Mucosa of gallbladder (tissue), 1 donor: ENCODE measurements around the gene MED27. TPM values are rescaled to one million over a fixed set of nuclear protein-coding genes. Genes with fewer than 3 reads are reported as not detected.

ENCODE experiments used
- DNase-seq: peaks from one replicate; pipeline ENCODE4 v3.0.0-alpha.2; 2020; ENCODE audit warnings: low spot score
- total RNA-seq: library from RNA; stranded (reverse); gene quantifications from one replicate; pipeline ENCODE4 v1.2.1, GENCODE V29; 2021
- donor health status: DM: no; HTN: no; CAD: no.

MED27 gene
- total RNA-seq, 1 donor from 2014 or later: 13.9 TPM

DNA sequence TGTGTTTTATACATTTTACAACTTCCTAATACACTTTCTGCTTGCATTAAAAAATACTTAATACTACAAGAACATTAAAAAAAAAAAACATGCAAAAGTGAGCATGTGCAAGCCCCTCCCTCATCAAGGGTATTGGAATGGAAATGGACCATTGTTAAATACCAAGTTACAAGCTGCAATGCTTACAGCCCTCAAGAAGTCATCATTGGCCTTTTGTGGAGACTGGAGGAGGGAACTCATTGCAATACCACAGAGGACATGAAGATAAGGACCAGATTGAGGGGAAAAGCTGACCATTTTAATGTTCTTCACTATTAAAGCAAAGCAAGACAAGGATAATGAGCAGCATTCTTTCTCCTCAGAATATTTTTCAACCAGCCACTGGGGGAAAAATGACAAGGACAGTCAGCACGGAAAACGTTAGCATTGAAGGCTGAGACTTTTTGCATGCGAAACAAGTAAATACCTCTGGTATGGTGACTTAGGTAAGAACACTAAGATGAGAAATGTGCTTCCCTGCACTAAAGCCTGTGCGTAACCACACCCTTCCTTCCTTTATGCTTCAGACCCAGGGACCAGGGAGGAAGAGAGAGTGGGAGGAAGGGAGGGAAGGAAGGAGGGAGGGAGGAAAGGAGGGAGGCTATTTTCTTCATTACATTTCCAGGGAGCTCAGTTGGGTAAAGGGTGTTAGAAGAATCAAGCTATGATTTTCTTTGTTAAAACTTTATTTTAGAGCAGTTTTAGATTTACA lies 198.7 kb downstream of the MED27 start:
- no peak for DNase-seq

DNA sequence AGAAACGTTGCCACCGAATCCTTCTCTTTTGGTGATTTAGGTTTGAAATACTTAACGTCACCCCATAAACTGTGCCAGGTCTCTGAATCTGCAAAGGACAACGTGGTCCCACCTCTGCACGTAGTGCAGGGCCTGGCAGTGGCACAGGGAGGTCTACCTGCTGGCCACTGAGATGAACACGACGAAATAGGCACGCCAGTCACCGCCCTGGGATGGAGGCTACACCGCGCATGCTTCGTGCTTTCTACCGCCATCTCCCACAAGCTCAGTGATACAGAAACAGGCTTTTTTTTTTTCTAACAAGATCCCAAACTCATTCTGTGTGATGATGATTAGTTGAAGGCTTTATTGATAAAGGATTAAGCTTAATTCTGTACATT lies 199.8 kb downstream of the MED27 start:
- DNase-seq: no peak

DNA sequence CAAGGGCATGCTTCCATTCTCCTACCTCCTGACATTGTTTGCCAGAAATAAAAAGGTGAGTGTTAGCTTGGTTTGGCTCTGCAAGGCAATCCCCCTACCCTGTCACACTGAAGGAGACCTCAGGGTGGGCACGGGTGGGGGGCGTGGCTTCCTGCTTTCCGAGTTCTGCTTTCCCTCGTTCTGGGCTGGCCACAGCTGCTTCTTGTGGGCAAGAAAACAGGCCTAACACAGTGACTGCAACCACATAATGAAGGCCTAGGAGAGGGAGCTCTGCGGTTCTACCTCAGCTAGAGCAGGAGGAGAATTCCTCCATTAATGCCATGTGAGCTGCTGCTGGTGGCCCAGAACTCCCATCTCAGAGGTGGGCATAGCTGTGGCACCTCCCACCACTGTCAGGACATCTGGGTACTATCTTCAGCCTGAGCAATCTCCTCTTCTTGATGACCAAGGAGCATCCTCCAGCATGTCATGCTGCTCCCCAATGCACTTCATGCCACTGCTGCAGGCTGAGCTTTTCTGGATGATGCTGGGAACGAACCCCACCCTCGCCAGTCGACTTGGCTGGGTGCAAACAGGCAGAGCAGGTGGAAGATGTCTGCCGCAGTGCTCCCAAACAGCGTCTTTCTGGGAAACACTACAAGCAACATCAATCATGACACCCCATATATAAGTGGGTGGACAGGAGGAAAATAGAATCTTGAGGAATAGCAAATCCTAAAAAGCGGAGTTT lies 200.3 kb downstream of the MED27 start:
- no peak for DNase-seq

DNA sequence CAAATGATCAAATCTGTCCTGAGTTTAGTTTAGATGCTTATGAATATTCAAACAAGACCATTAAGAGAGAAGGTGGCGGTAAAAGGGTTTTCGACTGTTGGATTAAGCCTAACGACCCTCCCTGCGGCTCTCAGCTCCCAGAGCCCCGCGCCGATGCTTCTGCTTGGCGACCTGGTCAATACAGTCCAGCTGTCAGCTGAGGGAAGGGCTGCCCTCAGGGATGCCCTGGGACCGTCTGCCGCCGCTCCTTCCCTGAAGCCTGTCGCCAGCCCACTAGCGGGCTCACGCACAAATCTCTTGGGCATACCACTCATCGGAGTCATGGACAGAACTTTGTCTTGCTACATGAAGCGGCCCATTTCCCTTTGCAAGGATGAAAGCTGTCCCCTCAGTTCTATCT lies 203.2 kb downstream of the MED27 start:
- no peak for DNase-seq

DNA sequence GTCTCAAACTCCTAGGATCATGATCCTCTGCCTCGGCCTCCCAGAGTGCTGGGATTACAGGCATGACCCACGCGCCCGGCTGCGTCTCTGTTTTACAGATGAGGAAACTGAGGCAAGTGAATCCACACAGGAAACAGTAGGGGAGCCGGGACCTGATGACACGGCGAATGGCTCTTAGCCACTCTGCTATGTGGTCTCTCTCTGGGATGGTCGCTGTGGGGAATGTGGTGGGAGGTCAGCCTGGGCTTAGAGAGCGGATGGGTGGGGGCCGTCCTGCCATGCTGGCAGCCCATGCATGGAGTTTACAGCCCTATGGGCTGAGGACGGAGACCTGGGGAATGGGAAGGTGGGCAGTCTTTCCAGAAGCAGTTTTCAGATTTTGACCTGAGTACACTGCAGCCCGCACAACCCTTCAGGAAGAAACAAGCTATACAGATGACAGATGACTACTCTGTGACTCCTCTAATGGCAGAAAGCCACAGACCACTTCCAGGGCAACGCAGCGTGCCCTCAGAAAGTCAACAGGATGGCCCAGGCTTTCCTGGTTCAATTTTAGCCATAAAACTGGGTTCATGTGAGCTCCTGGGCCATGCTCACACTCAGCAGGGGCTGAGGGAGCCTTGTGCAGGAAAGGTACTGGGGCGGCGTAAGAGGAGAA lies 203.7 kb downstream of the MED27 start:
- DNase-seq: no peak

DNA sequence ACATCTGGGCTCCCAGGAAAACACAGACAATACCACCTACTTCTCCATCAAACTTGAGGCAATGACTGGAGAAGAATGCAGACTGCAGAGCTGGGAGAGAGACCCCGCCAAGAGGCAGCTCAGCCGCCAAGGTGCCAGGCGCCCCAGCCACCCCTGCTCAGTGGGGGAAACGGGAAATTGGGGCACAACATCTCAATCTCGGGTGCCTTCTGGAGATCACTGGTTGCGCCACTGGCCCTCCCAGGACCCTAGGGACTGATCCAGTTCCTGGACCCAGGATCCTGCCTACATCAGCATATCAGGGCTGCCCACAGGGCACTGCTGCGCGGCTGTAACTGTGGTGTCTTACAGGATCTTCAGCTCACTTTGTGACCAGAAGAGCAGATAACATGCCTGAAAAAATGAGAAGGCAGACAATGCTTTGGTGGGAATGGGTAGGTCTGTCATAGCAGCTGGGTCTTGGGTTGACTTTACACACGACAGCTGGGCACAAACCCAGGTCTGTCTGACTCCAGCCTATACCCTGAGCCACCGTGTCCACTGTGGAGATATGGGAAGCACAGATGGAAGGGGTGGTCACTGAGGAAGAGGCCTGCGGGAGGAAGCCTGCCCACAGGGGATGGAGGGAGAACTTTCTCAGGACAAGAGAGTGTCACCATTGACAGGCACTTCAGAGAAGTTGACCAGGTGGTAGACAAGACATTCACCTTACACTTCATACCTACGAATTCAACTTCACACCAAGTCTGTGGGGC lies 204.6 kb downstream of the MED27 start:
- no peak for DNase-seq

DNA sequence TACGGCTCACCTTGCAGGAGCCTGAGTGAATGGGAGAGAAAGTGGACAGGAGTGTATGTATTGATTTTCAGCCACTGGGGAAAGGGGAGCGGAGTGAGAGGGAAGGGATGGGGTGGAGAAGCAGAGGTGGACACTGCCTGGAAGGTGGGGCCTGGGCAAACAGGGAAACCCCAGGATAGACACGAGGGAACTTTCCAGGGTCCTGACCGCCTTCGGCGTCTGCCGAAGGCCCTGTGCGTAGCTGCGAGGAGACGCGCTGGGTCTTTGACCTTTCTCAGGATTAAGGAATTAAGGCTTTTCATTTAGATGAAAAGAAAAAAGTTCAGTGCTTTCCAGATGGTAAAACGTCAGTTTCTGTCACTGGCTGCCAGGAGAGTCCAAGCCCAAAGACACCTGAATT lies 205.2 kb downstream of the MED27 start:
- DNase-seq: no peak

DNA sequence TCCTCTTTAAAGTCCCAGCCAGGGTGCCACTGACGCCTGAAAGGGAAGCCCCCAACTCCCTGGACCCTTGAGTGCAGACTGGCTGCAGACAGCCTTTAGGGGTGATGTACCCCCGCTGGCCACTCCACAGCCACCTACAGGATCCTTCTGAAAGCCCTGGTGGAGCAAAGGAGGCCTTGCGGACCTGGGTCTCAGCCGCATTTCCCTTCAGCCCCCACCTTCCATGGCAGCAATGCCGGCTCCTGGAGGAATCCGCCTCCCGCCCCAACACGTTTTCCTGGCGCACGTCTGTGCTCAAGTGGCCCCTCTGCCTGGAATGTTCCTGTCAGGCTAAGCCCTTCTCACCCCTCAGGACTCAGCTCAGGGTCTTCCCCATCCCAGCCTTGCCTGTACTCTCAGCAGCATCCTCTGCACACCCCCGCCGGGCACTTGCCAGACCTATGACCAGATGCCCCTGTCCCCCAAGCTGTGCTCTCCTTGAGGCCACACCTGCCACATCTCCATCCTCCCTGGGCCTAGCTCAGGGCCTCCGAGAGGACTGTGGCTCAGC lies 205.7 kb downstream of the MED27 start:
- no peak for DNase-seq

DNA sequence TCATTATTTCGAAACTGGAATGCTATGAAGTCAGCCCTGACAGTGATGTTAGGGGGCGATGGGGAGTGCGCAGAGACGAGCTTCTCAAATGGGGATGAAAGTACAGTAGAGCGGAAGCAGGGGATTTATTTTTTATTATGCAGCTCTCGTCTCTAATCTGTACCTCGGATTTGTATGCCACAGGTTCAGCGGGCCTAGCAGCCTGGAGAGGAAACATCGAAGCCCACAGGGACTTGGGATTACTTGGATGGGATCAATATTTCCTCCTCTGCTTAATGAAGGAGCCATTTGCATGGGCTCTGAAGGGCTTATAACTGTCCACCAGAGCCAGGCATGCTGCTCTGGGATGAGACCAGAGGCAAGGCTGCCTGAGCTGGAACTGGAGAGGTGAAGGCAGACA lies 206.3 kb downstream of the MED27 start:
- DNase-seq: no peak

DNA sequence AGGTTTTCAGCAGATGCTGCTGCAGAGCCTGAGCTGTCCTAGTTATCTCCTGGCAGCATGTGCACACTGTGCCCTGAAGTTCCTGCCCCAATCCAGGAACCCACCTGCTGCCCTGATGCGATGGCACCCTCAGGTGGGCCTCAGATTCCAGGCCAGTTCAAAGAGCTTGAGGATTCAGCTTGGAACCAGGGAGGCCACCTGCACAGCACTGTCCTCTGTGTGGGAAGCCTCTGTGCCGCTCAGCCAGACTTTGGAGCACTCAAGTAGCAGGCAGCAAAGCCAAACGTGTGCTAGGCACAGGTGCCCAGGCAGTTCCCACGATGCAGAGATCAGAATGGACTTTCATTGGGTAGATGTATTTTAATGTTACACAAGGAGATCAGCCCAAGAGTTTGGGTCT lies 207.0 kb downstream of the MED27 start:
- no peak for DNase-seq

DNA sequence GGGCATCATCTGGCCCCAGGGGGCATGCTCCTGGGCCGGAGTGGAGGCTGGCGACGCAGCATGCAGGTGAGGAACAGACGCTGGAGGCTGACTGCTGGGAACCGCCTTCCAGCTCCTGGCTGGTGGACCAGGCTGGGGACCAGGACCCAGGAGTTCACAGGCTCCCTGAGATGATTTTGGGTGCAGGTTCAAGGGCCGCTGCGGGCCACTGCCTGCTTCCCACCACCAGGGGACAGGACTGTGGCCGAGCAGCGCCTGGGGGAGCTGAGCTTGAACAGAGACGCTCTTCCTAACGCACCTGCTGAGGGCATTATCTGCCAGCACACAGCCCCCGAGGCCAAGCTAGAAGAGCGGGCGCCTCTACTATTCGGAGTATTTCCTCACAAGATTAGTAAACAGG lies 207.7 kb downstream of the MED27 start:
- DNase-seq: no peak

DNA sequence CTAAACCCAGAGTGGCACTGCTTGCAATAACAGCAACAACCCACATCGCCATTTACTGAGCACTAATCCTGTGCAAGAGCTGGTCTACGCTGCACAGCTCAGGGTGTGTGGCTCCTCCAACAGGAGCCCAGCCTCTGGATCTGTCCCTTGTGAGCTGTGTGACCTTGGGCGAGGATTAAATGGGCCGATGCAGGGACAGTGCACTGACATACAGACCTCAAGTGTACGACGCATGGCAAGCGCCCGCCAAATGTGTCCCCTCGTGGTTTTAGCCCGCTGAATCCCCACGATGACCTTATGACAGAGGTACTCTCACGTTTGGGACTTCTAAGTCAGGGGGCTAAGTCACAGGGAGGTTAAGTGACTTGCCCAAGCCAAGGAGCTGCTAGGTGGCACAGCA lies 209.5 kb downstream of the MED27 start:
- no peak for DNase-seq

DNA sequence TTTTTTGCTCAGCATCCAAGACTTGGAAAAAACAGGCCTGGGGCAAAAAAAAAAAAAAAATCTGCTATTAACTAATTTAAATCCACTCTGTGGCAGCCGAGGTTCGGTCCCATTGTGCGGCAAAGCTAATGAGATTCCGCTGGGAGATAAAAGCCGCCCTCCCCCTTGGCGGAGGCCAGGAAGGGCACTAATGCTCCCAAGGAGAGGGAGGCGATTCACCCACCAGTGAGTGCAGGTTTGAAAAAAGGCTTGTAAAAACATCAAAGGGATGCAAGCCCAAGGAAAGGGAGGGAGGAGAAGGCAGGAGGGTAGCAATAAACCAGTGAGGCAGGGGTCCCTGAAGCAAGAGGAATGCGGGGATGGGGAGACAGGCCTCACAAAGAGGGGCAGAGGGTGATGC lies 210.3 kb downstream of the MED27 start:
- DNase-seq: no peak

DNA sequence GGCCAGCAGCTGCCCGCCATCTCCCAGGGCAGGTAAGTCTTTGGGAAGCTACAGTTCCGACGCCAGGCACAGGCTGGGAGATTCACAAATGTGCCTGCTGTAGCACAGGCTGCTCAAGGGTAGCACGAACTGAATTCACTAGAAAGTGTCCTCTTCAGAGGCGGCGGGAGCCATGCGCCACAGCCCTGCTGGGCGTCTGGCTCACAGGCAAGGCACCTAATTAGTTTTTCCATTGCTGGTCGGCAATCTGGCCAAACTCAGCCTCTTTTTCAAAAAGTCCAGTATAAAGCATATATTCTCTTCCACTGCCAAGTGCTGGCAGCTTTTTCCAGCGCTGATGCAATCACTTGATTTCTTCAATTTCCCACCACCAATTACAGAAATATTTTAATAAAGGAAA lies 210.9 kb downstream of the MED27 start:
- DNase-seq: no peak

DNA sequence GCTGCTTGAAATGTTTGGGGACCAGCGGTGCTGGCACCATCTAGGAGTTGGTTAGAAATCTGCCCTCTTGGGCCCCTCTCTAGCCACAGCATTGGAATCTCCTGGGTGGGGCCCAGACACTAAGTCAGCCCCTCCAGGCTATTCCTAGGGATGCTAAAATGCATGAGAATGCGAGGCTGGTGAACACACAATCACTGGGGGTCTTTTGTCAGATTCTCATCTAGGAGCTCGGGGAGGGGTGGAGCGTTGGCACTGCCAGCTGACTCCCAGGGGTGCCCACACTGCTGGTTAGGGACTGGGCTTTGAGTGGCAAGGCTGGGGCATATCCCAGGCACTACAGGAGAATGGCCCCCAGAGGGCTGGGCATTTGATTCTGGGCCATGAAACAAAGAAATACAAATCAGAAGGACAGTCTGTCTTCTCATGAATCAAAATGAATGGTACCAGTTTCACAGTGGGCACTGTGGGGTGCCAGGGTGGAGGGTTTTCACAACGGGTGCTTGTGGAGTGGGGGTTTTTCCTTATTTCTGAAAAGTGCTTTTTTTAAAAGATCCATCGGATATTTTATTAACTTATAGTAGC lies 212.0 kb downstream of the MED27 start:
- DNase-seq: no peak

DNA sequence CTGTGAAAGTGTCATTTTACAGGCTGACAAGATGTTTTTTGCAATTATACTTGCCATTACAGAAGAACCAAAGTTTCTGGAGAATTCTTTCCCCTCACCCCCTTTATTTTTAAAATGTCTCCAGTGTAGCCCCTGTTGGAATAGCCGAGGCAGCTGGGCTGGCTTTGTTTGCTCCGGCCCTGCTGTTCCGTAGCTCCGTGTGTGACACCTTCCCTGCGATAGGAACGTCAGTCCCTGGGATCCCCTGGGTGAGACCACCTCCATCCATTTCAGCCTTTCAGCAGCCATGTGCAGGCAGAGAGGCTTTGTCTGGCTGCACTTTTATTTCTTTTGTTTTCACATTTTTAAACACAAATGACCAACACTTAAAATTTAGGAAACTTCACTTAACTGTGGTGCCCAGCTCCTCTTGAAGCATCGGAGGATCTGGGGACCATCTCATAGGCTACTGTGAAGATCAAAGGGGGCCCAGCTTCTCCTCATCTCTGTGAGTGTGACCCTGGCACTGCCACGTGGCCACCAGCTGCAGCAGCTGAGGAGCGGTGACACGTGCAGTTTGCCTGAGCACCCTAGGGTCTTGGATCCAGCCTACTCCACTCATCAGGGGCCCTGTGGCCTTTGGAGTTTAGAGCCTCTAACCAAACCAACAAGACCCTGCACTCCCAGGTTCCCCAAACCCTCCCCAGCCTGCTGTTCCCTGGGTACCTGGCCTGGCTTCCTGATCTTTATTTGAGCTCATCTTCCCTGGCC lies 214.0 kb downstream of the MED27 start:
- no peak for DNase-seq

DNA sequence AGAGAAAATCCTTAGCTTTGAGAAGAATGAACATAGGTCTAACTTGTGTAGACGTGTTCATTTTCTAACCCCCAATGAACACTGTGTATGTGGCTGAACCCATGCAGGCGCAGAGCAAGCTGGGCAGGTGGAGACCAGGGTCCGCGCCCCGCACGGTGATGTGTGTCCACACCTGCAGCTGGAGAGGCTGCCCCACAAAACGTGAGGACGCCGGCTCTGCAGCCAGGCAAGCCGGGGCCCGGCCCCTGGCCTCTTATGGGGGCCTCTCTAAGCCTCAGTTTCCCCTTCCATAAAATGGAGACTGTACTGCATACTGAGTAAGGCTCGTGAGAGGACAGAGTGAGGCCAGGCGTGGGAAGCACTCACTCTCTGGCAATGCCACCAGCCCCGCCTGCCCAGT lies 215.1 kb downstream of the MED27 start:
- no peak for DNase-seq

DNA sequence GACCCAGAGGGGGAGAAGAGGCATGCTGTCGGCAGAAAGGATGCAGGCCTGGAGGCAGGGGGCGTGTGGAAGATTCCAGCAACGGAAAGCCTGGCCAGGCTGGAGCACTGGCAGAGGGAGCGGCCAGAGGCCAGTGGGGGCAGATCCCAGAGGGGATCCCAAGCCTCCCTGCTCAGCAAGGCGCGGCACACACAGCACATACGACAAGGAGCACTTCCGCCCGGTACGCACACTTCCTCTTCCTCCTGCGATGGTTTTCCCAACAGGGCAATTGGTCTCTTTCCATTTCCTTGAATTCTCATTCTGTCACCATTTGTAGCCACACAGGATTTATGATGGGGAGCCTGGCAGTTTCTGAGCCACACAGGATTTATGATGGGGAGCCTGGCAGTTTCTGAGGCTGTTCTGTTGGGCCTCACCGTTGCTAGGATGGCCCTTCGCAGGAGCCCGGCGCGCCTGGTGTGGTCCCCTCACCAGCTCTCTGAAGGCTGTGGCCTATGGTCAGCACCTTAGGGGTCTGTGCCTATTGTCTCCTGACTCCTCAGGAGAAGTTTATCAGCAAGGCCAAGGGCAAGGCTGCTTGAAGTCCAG lies 216.3 kb downstream of the MED27 start:
- no peak for DNase-seq

DNA sequence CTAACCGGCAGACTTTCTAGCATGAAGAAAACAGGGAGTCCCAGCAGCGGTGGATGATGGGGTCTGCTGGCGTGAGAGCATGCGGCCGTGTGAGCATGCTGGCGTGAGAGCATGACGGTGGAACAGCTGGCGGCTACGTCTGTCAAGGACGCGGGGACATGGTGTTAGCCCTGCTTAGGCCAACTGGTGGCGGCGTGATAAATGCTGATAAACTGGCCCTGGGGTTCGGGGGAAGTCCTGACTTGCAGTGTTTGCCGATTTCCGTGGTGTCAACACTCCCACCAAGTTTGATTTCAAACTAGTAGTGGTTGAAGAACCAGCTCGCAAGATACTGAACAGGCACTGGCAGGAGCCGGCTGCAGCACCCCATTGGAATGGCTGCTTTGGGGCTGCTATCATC lies 217.4 kb downstream of the MED27 start:
- no peak for DNase-seq

DNA sequence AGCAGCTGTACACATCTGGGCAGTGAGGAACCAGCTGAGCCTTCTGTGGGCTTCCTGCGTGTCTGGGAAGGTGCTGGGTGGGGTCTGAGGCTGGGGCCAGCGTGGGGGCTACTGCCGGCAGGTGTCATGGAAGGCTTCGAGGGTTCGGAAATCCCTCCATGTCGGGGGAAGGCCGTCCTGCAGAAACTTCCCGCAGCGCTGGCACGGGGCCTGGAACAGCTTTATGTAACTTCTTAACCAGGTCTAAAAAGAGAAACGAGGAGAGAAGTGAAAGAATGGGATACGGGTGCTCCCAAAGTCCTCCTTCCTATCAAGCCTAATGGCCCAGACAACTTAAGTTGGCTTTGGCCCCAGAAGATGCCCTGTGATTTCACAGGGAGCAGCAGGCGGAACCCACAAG lies 219.2 kb downstream of the MED27 start:
- DNase-seq: no peak

DNA sequence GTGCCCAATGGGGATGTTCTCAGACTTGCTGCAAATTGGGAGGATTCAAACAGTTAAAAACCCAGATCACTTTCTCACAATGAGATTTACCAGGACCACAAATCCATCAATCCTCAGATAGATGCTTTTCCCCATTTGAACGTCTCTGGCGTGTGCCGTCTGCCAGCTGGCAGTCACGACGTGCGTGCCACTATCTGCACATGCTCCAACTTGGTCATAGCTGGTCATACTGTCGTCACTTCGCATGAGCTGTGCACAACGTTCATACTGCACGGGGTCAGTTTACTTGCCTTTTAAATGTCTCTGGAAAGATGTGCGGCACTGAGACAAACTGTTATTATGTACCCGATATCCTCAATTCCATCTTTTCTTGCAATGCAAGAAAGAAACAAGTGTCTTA lies 221.5 kb downstream of the MED27 start:
- DNase-seq: no peak
